Left renal cortex interstitium (tissue), 4 donors: ENCODE data around the gene RNF214. TPM values are rescaled to one million over a fixed set of nuclear protein-coding genes. Genes with fewer than 3 reads are reported as not detected.

Experiments used
- DNase-seq, 4 donors: peaks; one replicate each; pipeline ENCODE4 v3.0.0-alpha.2; 2013; ENCODE audit warnings: low read depth in 4 of 4, low spot score in 2 of 4, missing footprints in 1 of 4
- polyA plus RNA-seq, 4 donors: library from polyadenylated mRNA; unstranded; fragments of 120-200 nt; gene quantifications; one replicate each; pipeline ENCODE4 v1.2.1, GENCODE V29; 2013; ENCODE audit not compliant: insufficient read length in 4 of 4

The RNF214 gene
- polyA plus RNA-seq, 4 donors, result 24.5 to 36.7 (median 32.9) TPM

GRCh38 chr11:117212697-117213355 is 19.6 kb upstream of the RNF214 start:
- no peak for DNase-seq

- DNase-seq, result no peak
These were observed 17.9 kb upstream of the RNF214 start for GRCh38 chr11:117214404-117215110.

- DNase-seq, result no peak
These were observed 15.1 kb upstream of the RNF214 start for GRCh38 chr11:117217141-117218084.

GRCh38 chr11:117218133-117218915 is 14.1 kb upstream of the RNF214 start:
- DNase-seq, result no peak

- DNase-seq, result no peak
These were observed 13.5 kb upstream of the RNF214 start for GRCh38 chr11:117219001-117219400.

- DNase-seq, result no peak
These were observed 13.0 kb upstream of the RNF214 start for GRCh38 chr11:117219455-117219854.

- DNase-seq, result no peak
These were observed 12.5 kb upstream of the RNF214 start for GRCh38 chr11:117219995-117220394.

- DNase-seq, result no peak
These were observed 11.9 kb upstream of the RNF214 start for GRCh38 chr11:117220568-117220967.

GRCh38 chr11:117220999-117221774 is 11.3 kb upstream of the RNF214 start:
- DNase-seq, result no peak

GRCh38 chr11:117221775-117222517 is 10.5 kb upstream of the RNF214 start:
- no peak for DNase-seq

- DNase-seq, result no peak
These were observed 9.3 kb upstream of the RNF214 start for GRCh38 chr11:117222991-117223740.

- no peak for DNase-seq
These were observed 8.5 kb upstream of the RNF214 start for GRCh38 chr11:117223741-117224689.

GRCh38 chr11:117225553-117226170 is 6.8 kb upstream of the RNF214 start:
- DNase-seq, result no peak

GRCh38 chr11:117226388-117227385 is 5.8 kb upstream of the RNF214 start:
- DNase-seq, result peak in 3 of 4 donors; percentile 53 to 81 (median 65)

- no peak for DNase-seq
These were observed 4.4 kb upstream of the RNF214 start for GRCh38 chr11:117228091-117228490.
